Left cardiac atrium (tissue), 4 donors: ENCODE measurements around the gene IMPG1. TPM values are rescaled to one million over a fixed set of nuclear protein-coding genes. Genes with fewer than 3 reads are reported as not detected.

Experiments used
- ATAC-seq, 2 donors: fragments of 200-7000 bp; cut with Tn5 transposase; one replicate each; pipeline ENCODE4 v1.9.1; 2020; ENCODE audit warnings: mild to moderate bottlenecking in 2 of 2, moderate library complexity in 2 of 2
- DNase-seq: peaks from one replicate; pipeline ENCODE4 v3.0.0-alpha.2; 2020
- intact Hi-C, 2 donors: fragments of 100-400 bp; cut with DNase I; formaldehyde crosslinking; loops; one replicate each; pipeline versions ENCODE4 v1.14.1 to v1.15.1; 2022 to 2023
- long read RNA-seq: library from polyadenylated mRNA; unstranded; transcript quantifications from one replicate; pipeline ENCODE4 v2.0.0, GENCODE V29; 2021
- total RNA-seq, 2 donors: library from RNA; stranded (reverse); fragmentation: NEBNext Ultra II Directional; extraction: Animal tissue kit (Norgen Biotek cat#: 25700); gene quantifications; one replicate each; pipeline ENCODE4 v1.2.1, GENCODE V29; 2021
- donor health status: DM: no; HTN: yes; CAD: no.
- donor health status: DM: no; HTN: yes; CAD: no; lungs with severe emphysema.
- donor health status: DM: yes; HTN: yes; CAD: no.
- donor health status: Dilated cardiomyopathy.

The IMPG1 gene
- not detected for total RNA-seq
- long read RNA-seq, result 0 reads

GRCh38 chr6:76072562-76072961 lies at the start of gene IMPG1:
Gene IMPG1, minus strand, starts transcription at chr6:76072662. Its CDS starts 174 bp downstream, at chr6:76072488.
- intact Hi-C loops, result no loop called here
- DNase-seq (no peak), ATAC-seq (no peak)

GRCh38 chr6:76120302-76120701 lies 47.8 kb upstream of the IMPG1 start:
- intact Hi-C loops, result no loop called here
- ATAC-seq, result no peak
- DNase-seq, result no peak

- DNase-seq, result no peak
- ATAC-seq, result no peak
- intact Hi-C loops, result no loop called here
These were observed 819 bp upstream of the IMPG1 start for GRCh38 chr6:76073281-76073680.

GRCh38 chr6:76057469-76057868 lies 15.0 kb downstream of the IMPG1 start:
- ATAC-seq, result no peak

GRCh38 chr6:76052314-76052713 lies 20.1 kb downstream of the IMPG1 start:
- intact Hi-C loops, result no loop called here
- ATAC-seq (no peak), DNase-seq (no peak)

More at GRCh38 chr6:76057469-76057868, 15.0 kb downstream of the IMPG1 start:
- DNase-seq, result no peak
- intact Hi-C loops, result no loop called here

GRCh38 chr6:76043690-76044089 lies 28.8 kb downstream of the IMPG1 start:
- intact Hi-C loops, result no loop called here
- ATAC-seq, result no peak
- no peak for DNase-seq

GRCh38 chr6:76035713-76036112 lies 36.7 kb downstream of the IMPG1 start:
- ATAC-seq (no peak), DNase-seq (no peak)
- intact Hi-C loops, result no loop called here

- no peak for ATAC-seq
These were observed 46.4 kb downstream of the IMPG1 start for GRCh38 chr6:76026101-76026500.

GRCh38 chr6:76014626-76015530 lies 57.6 kb downstream of the IMPG1 start:
- no peak for ATAC-seq
- intact Hi-C loops, result no loop called here
- DNase-seq, result no peak

More at GRCh38 chr6:76026101-76026500, 46.4 kb downstream of the IMPG1 start:
- DNase-seq, result no peak
- intact Hi-C loops, result no loop called here

GRCh38 chr6:76004202-76004601 lies 68.3 kb downstream of the IMPG1 start:
- DNase-seq (no peak), ATAC-seq (no peak)
- intact Hi-C loops, result no loop called here

- ATAC-seq, result no peak
- intact Hi-C loops, result no loop called here
These were observed 68.8 kb downstream of the IMPG1 start for GRCh38 chr6:76003686-76004085.

GRCh38 chr6:76003113-76003512 lies 69.3 kb downstream of the IMPG1 start:
- ATAC-seq (no peak), DNase-seq (no peak)
- intact Hi-C loops, result no loop called here

More at GRCh38 chr6:76003686-76004085, 68.8 kb downstream of the IMPG1 start:
- no peak for DNase-seq

- intact Hi-C loops, result no loop called here
- ATAC-seq (no peak), DNase-seq (no peak)
These were observed 71.8 kb downstream of the IMPG1 start for GRCh38 chr6:76000629-76001028.

GRCh38 chr6:75997696-75998095 lies 74.8 kb downstream of the IMPG1 start:
- ATAC-seq, result no peak
- intact Hi-C loops, result no loop called here
- no peak for DNase-seq

- intact Hi-C loops, result no loop called here
- no peak for ATAC-seq
- no peak for DNase-seq
These were observed 79.0 kb downstream of the IMPG1 start for GRCh38 chr6:75993236-75994162.

GRCh38 chr6:75991941-75992340 lies 80.5 kb downstream of the IMPG1 start:
- intact Hi-C loops, result no loop called here
- DNase-seq (no peak), ATAC-seq (no peak)

GRCh38 chr6:75986935-75987334 lies 85.5 kb downstream of the IMPG1 start:
- no peak for DNase-seq
- ATAC-seq, result no peak
- intact Hi-C loops, result no loop called here

GRCh38 chr6:75975904-75976303 lies 96.6 kb downstream of the IMPG1 start:
- no peak for ATAC-seq
- intact Hi-C loops, result no loop called here
- no peak for DNase-seq

GRCh38 chr6:75970093-75970492 lies 102.4 kb downstream of the IMPG1 start:
- ATAC-seq (no peak), DNase-seq (no peak)
- intact Hi-C loops, result no loop called here

GRCh38 chr6:75968143-75968542 lies 104.3 kb downstream of the IMPG1 start:
- no peak for DNase-seq
- ATAC-seq, result no peak
- intact Hi-C loops, result no loop called here
